ENCODE data around the gene DCLRE1B. TPM values are rescaled to one million over a fixed set of nuclear protein-coding genes. Genes with fewer than 3 reads are reported as not detected.

The DCLRE1B gene
- total RNA-seq, 1 donor from 2014 or later, result 2.1 TPM

DNA sequence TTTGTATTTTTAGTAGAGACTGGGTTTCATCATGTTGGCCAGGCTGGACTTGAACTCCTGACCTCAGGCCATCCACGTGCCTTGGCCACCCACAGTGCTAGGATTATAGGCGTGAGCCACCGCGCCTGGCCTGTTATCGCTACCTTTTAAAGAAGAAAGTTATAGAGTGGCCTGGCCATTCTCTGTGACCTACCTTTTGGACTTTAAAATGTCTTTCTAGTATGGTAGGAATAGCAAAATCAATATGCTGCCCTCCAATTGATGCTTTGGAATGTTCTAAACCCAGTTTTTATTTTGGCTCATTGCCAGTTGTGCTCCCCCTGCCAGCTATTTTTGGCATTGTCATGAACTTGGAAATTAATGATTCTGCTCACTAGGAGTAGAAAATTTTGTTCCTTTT, 43.9 kb downstream of the DCLRE1B start:
- H3K4me3 ChIP-seq, result no peak overlapping the region
- H3K27ac ChIP-seq (replicated peaks), result no peak overlapping the region
- H3K27me3 ChIP-seq (ENCODE audit: low read depth), result no peaks in the 10 kb centered on the region
- peaks cover 20% of the 10 kb centered on the region for H3K36me3 ChIP-seq
- TF ChIP-seq, protein P1, sequence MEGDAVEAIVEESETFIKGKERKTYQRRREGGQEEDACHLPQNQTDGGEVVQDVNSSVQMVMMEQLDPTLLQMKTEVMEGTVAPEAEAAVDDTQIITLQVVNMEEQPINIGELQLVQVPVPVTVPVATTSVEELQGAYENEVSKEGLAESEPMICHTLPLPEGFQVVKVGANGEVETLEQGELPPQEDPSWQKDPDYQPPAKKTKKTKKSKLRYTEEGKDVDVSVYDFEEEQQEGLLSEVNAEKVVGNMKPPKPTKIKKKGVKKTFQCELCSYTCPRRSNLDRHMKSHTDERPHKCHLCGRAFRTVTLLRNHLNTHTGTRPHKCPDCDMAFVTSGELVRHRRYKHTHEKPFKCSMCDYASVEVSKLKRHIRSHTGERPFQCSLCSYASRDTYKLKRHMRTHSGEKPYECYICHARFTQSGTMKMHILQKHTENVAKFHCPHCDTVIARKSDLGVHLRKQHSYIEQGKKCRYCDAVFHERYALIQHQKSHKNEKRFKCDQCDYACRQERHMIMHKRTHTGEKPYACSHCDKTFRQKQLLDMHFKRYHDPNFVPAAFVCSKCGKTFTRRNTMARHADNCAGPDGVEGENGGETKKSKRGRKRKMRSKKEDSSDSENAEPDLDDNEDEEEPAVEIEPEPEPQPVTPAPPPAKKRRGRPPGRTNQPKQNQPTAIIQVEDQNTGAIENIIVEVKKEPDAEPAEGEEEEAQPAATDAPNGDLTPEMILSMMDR (IDR thresholded peaks at IDR 0.05; ENCODE audit: borderline replicate concordance), result peak; percentile 43
- H3K9me3 ChIP-seq (replicated peaks), result no peaks in the 10 kb centered on the region
- H3K4me1 ChIP-seq, result peaks cover 40% of the 10 kb centered on the region
- DNase-seq, result no peak
- intact Hi-C loops (cut with micrococcal nuclease), result no loop called here

DNA sequence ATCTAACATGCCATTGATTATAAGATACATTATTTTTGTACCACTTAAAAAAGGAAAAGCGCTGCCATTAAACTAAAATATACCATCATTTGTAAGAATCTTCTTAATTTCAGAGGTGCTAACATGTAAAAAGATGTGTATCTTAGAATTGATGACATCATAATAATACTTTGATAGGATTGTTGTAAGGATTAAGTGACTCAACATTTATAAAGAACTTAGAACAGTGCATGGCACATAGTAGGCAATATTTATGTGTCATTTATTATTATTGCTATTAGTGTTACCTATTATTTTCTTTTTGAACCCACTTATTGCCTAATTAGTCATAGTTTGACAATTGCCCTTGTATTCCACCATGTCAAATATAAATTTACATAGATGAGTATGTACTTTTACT, 45.8 kb downstream of the DCLRE1B start:
- Histone ChIP-seq H3K36me3 (peaks cover 32% of the 10 kb centered on the region), H3K4me3 (no peak overlapping the region), H3K4me1 (peaks cover 39% of the 10 kb centered on the region), H3K27ac (replicated peaks) (no peak overlapping the region), H3K9me3 (replicated peaks) (no peaks in the 10 kb centered on the region), H3K27me3 (ENCODE audit: low read depth) (no peaks in the 10 kb centered on the region)
- intact Hi-C loops (cut with micrococcal nuclease), result no loop called here
- DNase-seq, result no peak
- TF ChIP-seq, protein P1 (IDR thresholded peaks at IDR 0.05; ENCODE audit: borderline replicate concordance), result no peak

DNA sequence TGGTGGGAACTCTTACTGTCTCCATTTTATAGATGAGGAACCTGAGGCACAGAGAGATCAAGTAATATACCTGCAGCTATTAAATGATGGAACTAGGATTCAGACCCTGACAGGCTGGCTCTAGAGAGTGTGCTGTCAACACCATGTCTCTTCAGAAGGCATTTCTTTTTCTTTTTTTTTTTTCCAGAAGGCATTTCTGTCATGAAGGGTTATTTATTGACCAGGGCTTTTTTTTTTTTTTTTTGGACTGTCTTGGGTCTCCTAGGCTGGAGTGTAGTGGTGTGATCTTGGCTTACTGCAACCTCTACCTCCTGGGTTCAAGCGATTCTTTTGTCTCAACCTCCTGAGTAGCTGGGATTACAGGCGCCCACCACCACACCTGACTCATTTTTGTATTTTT, 46.6 kb downstream of the DCLRE1B start:
- Histone ChIP-seq H3K9me3 (replicated peaks) (no peaks in the 10 kb centered on the region), H3K27me3 (ENCODE audit: low read depth) (no peaks in the 10 kb centered on the region), H3K36me3 (peaks cover 40% of the 10 kb centered on the region), H3K4me3 (no peak overlapping the region), H3K27ac (replicated peaks) (no peak overlapping the region), H3K4me1 (peaks cover 30% of the 10 kb centered on the region)
- intact Hi-C loops (cut with micrococcal nuclease), result no loop called here
- TF ChIP-seq, protein P1 (IDR thresholded peaks at IDR 0.05; ENCODE audit: borderline replicate concordance), result no peak
- DNase-seq, result no peak

DNA sequence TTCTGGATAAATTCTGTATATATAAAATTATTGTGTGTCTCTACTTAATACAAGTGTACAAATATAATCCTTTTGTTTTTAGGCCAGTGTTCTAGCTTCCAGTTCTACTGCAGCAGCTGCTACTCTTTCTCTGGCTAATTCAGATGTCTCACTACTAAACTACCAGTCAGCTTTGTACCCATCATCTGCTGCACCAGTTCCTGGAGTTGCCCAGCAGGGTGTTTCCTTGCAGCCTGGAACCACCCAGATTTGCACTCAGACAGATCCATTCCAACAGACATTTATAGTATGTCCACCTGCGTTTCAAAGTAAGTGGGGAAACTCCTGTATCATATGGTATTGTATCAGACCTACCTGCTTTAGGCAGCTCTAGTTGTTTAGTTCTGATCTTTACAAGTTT, 52.9 kb downstream of the DCLRE1B start:
- TF ChIP-seq, protein P1 (IDR thresholded peaks at IDR 0.05; ENCODE audit: borderline replicate concordance), result no peak
- H3K27me3 ChIP-seq (ENCODE audit: low read depth), result no peaks in the 10 kb centered on the region
- no peak overlapping the region for H3K27ac ChIP-seq (replicated peaks)
- H3K9me3 ChIP-seq (replicated peaks), result no peaks in the 10 kb centered on the region
- peaks cover 78% of the 10 kb centered on the region for H3K36me3 ChIP-seq
- intact Hi-C loops (cut with micrococcal nuclease), result no loop called here
- no peaks in the 10 kb centered on the region for H3K4me1 ChIP-seq
- no peak for DNase-seq
- H3K4me3 ChIP-seq, result no peak overlapping the region

DNA sequence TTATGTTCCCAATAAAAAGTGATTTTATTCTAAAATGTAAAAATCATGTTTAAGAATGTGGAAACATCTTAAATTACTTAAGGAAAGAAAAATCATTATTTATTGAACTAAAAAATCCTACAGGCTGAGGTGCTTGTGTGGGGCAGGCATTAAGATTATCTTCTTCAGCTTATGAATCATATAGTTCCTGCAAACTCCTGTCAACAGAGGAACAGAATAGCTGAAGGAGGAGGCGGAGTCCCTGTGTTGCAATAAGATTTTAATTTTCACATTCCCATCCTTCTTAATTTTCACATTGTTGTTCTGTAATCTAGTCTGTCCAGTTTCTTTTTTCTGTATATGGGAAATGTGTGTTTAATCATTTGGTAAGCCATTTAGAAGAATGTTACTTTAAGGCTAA, 53.6 kb downstream of the DCLRE1B start:
- Histone ChIP-seq H3K4me3 (no peak overlapping the region), H3K27me3 (ENCODE audit: low read depth) (no peaks in the 10 kb centered on the region), H3K27ac (replicated peaks) (no peak overlapping the region), H3K36me3 (peaks cover 78% of the 10 kb centered on the region), H3K4me1 (no peaks in the 10 kb centered on the region), H3K9me3 (replicated peaks) (no peaks in the 10 kb centered on the region)
- no peak for DNase-seq
- intact Hi-C loops (cut with micrococcal nuclease), result no loop called here
- TF ChIP-seq, protein P1 (IDR thresholded peaks at IDR 0.05; ENCODE audit: borderline replicate concordance), result no peak
